PC-3 (cell line): Measurements from ENCODE around the gene UNC13A. TPM values are rescaled to one million over a fixed set of nuclear protein-coding genes. Genes with fewer than 3 reads are reported as not detected.

Experiments
- ATAC-seq: fragments of 200-7000 bp; cut with Tn5 transposase; 2 replicates; pipeline ENCODE4 v1.9.1; 2020; ENCODE audit warnings: mild to moderate bottlenecking, moderate library complexity
- BruUV-seq: library from RNA; stranded (reverse); fragments of 400-500 nt; replicated peaks from 2 replicates; lab custom pipeline; 2021; lab: Mats Ljungman, UMichigan
- CTCF ChIA-PET: fragments of 300-600 bp; sonication (Branson Sonifier 250); formaldehyde crosslinking; loops from one replicate; lab custom pipeline; 2022; ENCODE audit warnings: antibody characterized with exemption; lab: Charles Lee
- POLR2A ChIA-PET: fragments of 300-600 bp; sonication (Branson Sonifier 250); formaldehyde crosslinking; loops from one replicate; lab custom pipeline; 2022; ENCODE audit warnings: antibody characterized with exemption; ENCODE audit not compliant: unreplicated experiment; lab: Charles Lee
- DNase-seq: peaks from one replicate; pipeline ENCODE4 v3.0.0-alpha.2; 2015
- H2AFZ ChIP-seq: fragments of 300-600 bp; sonication (generic); 2 replicates; pipeline ENCODE4 v1.6.0; 2016; ENCODE audit warnings: antibody characterized with exemption, low read length
- H3F3A ChIP-seq: fragments of 300-600 bp; sonication (generic); one replicate; pipeline ENCODE4 v1.6.0; 2017; ENCODE audit warnings: antibody characterized with exemption, low read length, control low read depth, mild to moderate bottlenecking; ENCODE audit not compliant: unreplicated experiment
- H3K27ac ChIP-seq: fragments of 300-600 bp; sonication (generic); 2 replicates; pipeline ENCODE4 v1.5.1; 2016; ENCODE audit warnings: mild to moderate bottlenecking, low read length
- H3K27me3 ChIP-seq: fragments of 300-600 bp; sonication (generic); 2 replicates; pipeline ENCODE4 v1.6.1; 2016; ENCODE audit warnings: low read length, mixed read lengths
- H3K36me3 ChIP-seq: fragments of 300-600 bp; sonication (generic); 2 replicates; pipeline ENCODE4 v1.6.1; 2016; ENCODE audit warnings: low read depth, mixed run types, low read length, mixed read lengths
- H3K4me1 ChIP-seq: fragments of 300-600 bp; sonication (generic); 2 replicates; pipeline ENCODE4 v1.5.1; 2016; ENCODE audit warnings: low read length; ENCODE audit not compliant: insufficient read depth
- H3K4me2 ChIP-seq: fragments of 300-600 bp; sonication (generic); 2 replicates; pipeline ENCODE4 v1.6.0; 2016; ENCODE audit warnings: low read length
- H3K4me3 ChIP-seq: fragments of 300-600 bp; sonication (generic); 2 replicates; pipeline ENCODE4 v1.5.1; 2016; ENCODE audit warnings: mild to moderate bottlenecking, low read length, mixed read lengths
- H3K79me2 ChIP-seq: fragments of 300-600 bp; sonication (generic); 2 replicates; pipeline ENCODE4 v1.6.1; 2017; ENCODE audit warnings: low read length, mixed read lengths
- H3K9ac ChIP-seq: fragments of 300-600 bp; sonication (generic); 2 replicates; pipeline ENCODE4 v1.6.0; 2016; ENCODE audit warnings: mild to moderate bottlenecking, low read length
- H3K9me2 ChIP-seq: fragments of 300-600 bp; sonication (generic); replicated peaks from 2 replicates; pipeline ENCODE4 v1.6.1; 2016; ENCODE audit warnings: mixed run types, low read length, mixed read lengths
- H3K9me3 ChIP-seq: fragments of 300-600 bp; sonication (generic); 2 replicates; pipeline ENCODE4 v1.6.1; 2016; ENCODE audit warnings: low read length, mixed read lengths
- H4K20me1 ChIP-seq: fragments of 300-600 bp; sonication (generic); 2 replicates; pipeline ENCODE4 v1.6.1; 2016; ENCODE audit warnings: low read length, mixed read lengths
- CTCF ChIP-seq: fragments of 300-600 bp; sonication (generic); conservative IDR thresholded peaks from 2 replicates; pipeline ENCODE4 v1.5.1; 2017; ENCODE audit warnings: antibody characterized with exemption, low read depth, mild to moderate bottlenecking, low read length
- EZH2 ChIP-seq: fragments of 300-600 bp; sonication (generic); IDR thresholded peaks from one replicate; pipeline ENCODE4 v1.6.1; 2017; ENCODE audit warnings: antibody characterized with exemption, mild to moderate bottlenecking, low read length; ENCODE audit not compliant: unreplicated experiment
- EZH2phosphoT487 ChIP-seq: fragments of 300-600 bp; sonication (generic); IDR thresholded peaks from 2 replicates; pipeline ENCODE4 v1.6.1; 2018; ENCODE audit warnings: mild to moderate bottlenecking, antibody characterized with exemption, low read length, borderline replicate concordance
- intact Hi-C: fragments of 100-400 bp; cut with micrococcal nuclease; formaldehyde crosslinking; loops from 2 replicates; pipeline ENCODE4 v1.9.0; 2023
- total RNA-seq: library from RNA; depleted of rRNA; stranded (reverse); fragments of >200 nt; gene quantifications from 2 replicates; pipeline ENCODE4 v1.2.3, GENCODE V29; 2014

UNC13A gene
- total RNA-seq, 1 experiment from 2014 or later: not detected

- H3K4me2 ChIP-seq: no peak overlapping the region
- BruUV-seq: no TSS peak
- no peak overlapping the region for H3K4me3 ChIP-seq
- DNase-seq (no peak), ATAC-seq (no peak)
- H3K9me3 ChIP-seq: no peaks in the 10 kb centered on the region
- ChIA-PET CTCF (no interaction called here), POLR2A (no interaction called here)
- H3F3A ChIP-seq: no peaks in the 10 kb centered on the region
- H3K27me3 ChIP-seq: no peaks in the 10 kb centered on the region
- no peaks in the 10 kb centered on the region for H3K79me2 ChIP-seq
- no peaks in the 10 kb centered on the region for H3K9me2 ChIP-seq
- H3K27ac ChIP-seq: no peak overlapping the region
- no peaks in the 10 kb centered on the region for H4K20me1 ChIP-seq
- H2AFZ ChIP-seq: no peak overlapping the region
- intact Hi-C loops: loop anchor here (5.0 kb wide), 1 partner anchor 224 kb away; no protein-coding TSS in a partner anchor
- TF ChIP-seq EZH2 (no peak), CTCF (no peak), EZH2phosphoT487 (no peak)
- no peaks in the 10 kb centered on the region for H3K36me3 ChIP-seq
- no peaks in the 10 kb centered on the region for H3K4me1 ChIP-seq
- H3K9ac ChIP-seq: no peak overlapping the region
Measured at GRCh38 chr19:17618281-17618903, 69.8 kb downstream of the UNC13A start.

DNA sequence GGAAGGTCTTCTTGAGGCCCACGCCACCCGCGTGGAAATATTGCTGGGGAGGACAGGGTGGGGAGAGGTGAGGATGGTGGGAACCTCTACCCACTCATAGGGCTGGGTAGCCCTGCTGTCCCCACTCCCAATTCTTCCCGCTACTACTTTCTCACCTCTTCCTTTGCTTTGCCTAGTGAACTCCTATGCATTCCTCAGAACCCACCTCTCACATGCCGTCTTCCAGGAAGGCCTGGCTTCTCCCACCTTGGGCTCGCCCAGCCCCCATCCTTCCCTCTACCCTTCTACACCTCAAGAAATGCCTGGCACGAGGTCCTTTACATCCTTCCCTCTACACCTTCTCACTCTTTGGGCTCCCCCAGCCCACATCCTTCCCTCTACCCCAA lies 70.4 kb downstream of the UNC13A start:
- Histone ChIP-seq H3K4me3 (no peak overlapping the region), H3K27ac (no peak overlapping the region), H3K9ac (no peak overlapping the region), H3K4me2 (no peak overlapping the region), H4K20me1 (no peaks in the 10 kb centered on the region), H3K36me3 (no peaks in the 10 kb centered on the region), H2AFZ (no peak overlapping the region), H3K9me2 (no peaks in the 10 kb centered on the region), H3K9me3 (no peaks in the 10 kb centered on the region), H3F3A (no peaks in the 10 kb centered on the region), H3K27me3 (no peaks in the 10 kb centered on the region), H3K4me1 (no peaks in the 10 kb centered on the region), H3K79me2 (no peaks in the 10 kb centered on the region)
- BruUV-seq: no TSS peak
- DNase-seq (no peak), ATAC-seq (no peak)
- intact Hi-C loops: loop anchor here (5.0 kb wide), 1 partner anchor 225 kb away; no protein-coding TSS in a partner anchor
- ChIA-PET POLR2A (no interaction called here), CTCF (no interaction called here)
- TF ChIP-seq EZH2phosphoT487 (no peak), CTCF (no peak), EZH2 (no peak)
